HepG2 (cell line): ENCODE measurements around the gene DDX59. TPM values are rescaled to one million over a fixed set of nuclear protein-coding genes. Genes with fewer than 3 reads are reported as not detected.

Experiments used
- ATF4 ChIP-seq, 2 experiments: fragments of 450-650 bp in 1 of 2; sonication (generic) in 1 of 2; formaldehyde crosslinking; IDR thresholded peaks; 2 replicates each; pipeline versions ENCODE4 v1.5.0 to v1.8.0; 2020 to 2022; ENCODE audit warnings: mild to moderate bottlenecking in 1 of 2, missing genetic modification reagents in 1 of 2
- CEBPB ChIP-seq: IDR thresholded peaks from 2 replicates; pipeline ENCODE4 v1.6.1; 2011; ENCODE audit warnings: low read depth, low read length, improper control_type of control experiment, borderline replicate concordance
- CHD2 ChIP-seq: IDR thresholded peaks from 2 replicates; pipeline ENCODE4 v1.6.1; 2011; ENCODE audit warnings: low read depth, low read length, improper control_type of control experiment
- HMGXB3 ChIP-seq: sonication (generic); formaldehyde crosslinking; IDR thresholded peaks from 2 replicates; pipeline ENCODE4 v1.4.0; 2020; ENCODE audit warnings: missing genetic modification reagents, borderline replicate concordance
- KAT8 ChIP-seq: IDR thresholded peaks from 2 replicates; pipeline ENCODE4 v1.6.1; 2016; ENCODE audit warnings: missing genetic modification reagents, missing compliant biosample characterization
- KIAA2018 ChIP-seq: sonication (generic); formaldehyde crosslinking; IDR thresholded peaks from 2 replicates; pipeline ENCODE4 v1.5.0; 2020; ENCODE audit warnings: mild to moderate bottlenecking, missing genetic modification reagents, borderline replicate concordance
- MED1 ChIP-seq: sonication (generic); formaldehyde crosslinking; IDR thresholded peaks from 2 replicates; pipeline ENCODE4 v1.4.0; 2020; ENCODE audit warnings: missing genetic modification reagents
- NBN ChIP-seq: fragments of 450-650 bp; conservative IDR thresholded peaks from 2 replicates; pipeline ENCODE4 v1.6.1; 2017
- NRL ChIP-seq: sonication (generic); formaldehyde crosslinking; IDR thresholded peaks from 2 replicates; pipeline ENCODE4 v1.5.0; 2020; ENCODE audit warnings: missing genetic modification reagents, mild to moderate bottlenecking, moderate library complexity, borderline replicate concordance
- RARG ChIP-seq: sonication (generic); formaldehyde crosslinking; IDR thresholded peaks from 2 replicates; pipeline ENCODE4 v1.4.0; 2020; ENCODE audit warnings: low read depth, mild to moderate bottlenecking, missing genetic modification reagents
- TBX2 ChIP-seq: sonication (generic); formaldehyde crosslinking; IDR thresholded peaks from 2 replicates; pipeline ENCODE4 v1.5.0; 2020; ENCODE audit warnings: missing genetic modification reagents, mild to moderate bottlenecking, borderline replicate concordance
- ZBTB42 ChIP-seq: sonication (generic); formaldehyde crosslinking; IDR thresholded peaks from 2 replicates; pipeline ENCODE4 v1.5.0; 2020; ENCODE audit warnings: mild to moderate bottlenecking, missing genetic modification reagents
- ZFP62 ChIP-seq: sonication (generic); formaldehyde crosslinking; IDR thresholded peaks from 2 replicates; pipeline ENCODE4 v1.4.0; 2020; ENCODE audit warnings: missing genetic modification reagents
- ZNF382 ChIP-seq: sonication (generic); formaldehyde crosslinking; IDR thresholded peaks from 2 replicates; pipeline ENCODE4 v1.5.0; 2020; ENCODE audit warnings: missing genetic modification reagents, mild to moderate bottlenecking, borderline replicate concordance
- ZNF451 ChIP-seq: sonication (generic); formaldehyde crosslinking; IDR thresholded peaks from 2 replicates; pipeline ENCODE4 v1.5.0; 2020; ENCODE audit warnings: mild to moderate bottlenecking, missing genetic modification reagents
- polyA plus RNA-seq, 8 experiments: library from polyadenylated mRNA; depleted of rRNA in 3 of 8; stranded (reverse) in 7 of 8; unstranded in 1 of 8; fragments of >200 nt; fragmentation: Illumina TruSeq in 4 of 8; extraction: Trizol in 4 of 8; gene quantifications; 2 replicates each; pipeline versions ENCODE4 v1.2.1 to v1.2.3, GENCODE V29; 2011 to 2016; ENCODE audit warnings: low read depth in 4 of 8, missing spikeins in 1 of 8, mixed read lengths in 1 of 8; ENCODE audit not compliant: insufficient read depth in 1 of 8
- total RNA-seq, 5 experiments: library from RNA; depleted of rRNA; stranded (reverse); fragments of >200 nt; fragmentation: Illumina TruSeq; extraction: Trizol; gene quantifications; 2 replicates each; pipeline ENCODE4 v1.2.3, GENCODE V29; 2016; ENCODE audit warnings: low read depth in 1 of 5

The DDX59 gene
- total and polyA plus RNA-seq, 2 of the 13 experiments (the other 11 are each of a cell fraction or from before 2014, with no cell fraction given), result 12.1 to 14.8 TPM

- TF ChIP-seq KIAA2018 (no peak), ZFP62 (CRISPR knock-in tag) (no peak), NBN (no peak), NRL (CRISPR knock-in tag) (peak; percentile 79; the same call in 1 of the 2 replicates), CHD2 (0 out of 2 replicates have a peak, but pooled peaks have one; percentile 43), TBX2 (CRISPR knock-in tag) (peak; percentile 82), ZBTB42 (CRISPR knock-in tag) (peak; percentile 55; the same call in 1 of the 2 replicates), RARG (CRISPR knock-in tag) (no peak), CEBPB (no peak), ATF4 (CRISPR knock-in tag; IDR thresholded peaks at IDR 0.05) (peak in 1 of 2 experiments; percentile 51; a peak in 2 of 4 replicates), ZNF382 (CRISPR knock-in tag) (no peak), KAT8 (peak; percentile 62; the same call in 1 of the 2 replicates), HMGXB3 (0 out of 2 replicates have a peak, but pooled peaks have one; percentile 9), MED1 (CRISPR knock-in tag) (peak; percentile 40), ZNF451 (CRISPR knock-in tag) (no peak; the same call in none of the 2 replicates)
Observed at GRCh38 chr1:200669314-200670241, at the start of gene DDX59 (continued).
